ENCODE measurements around the gene NHS.

NHS gene

DNA sequence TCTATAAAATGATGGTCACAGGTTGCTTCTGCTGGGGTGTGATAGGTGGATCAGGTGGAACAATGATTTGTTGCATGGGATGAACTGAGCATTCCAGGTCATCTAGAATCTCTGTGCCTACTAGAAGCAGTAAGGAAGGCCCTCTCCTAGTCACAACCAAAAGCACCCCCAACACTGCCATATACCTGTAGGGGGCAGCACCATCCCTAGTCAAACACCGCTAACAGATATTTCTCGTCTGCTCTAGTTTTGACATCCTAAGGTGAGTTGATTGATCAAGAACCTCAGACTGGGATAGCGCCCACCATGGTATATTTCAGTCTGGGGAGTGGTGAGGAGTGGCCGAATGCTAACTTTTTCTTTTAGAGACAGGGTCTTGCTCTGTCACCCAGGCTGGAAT is 160.2 kb downstream of the NHS start:
- no peaks in the 10 kb centered on the region for H3K4me1 ChIP-seq (ENCODE audit: control insufficient read depth, insufficient read depth, low read length, unreplicated experiment)
- H3K36me3 ChIP-seq (ENCODE audit: insufficient read depth, low read length) = no peaks in the 10 kb centered on the region
- H3K4me3 ChIP-seq (ENCODE audit: low read depth, low read length) = no peak overlapping the region
- H3K79me2 ChIP-seq (ENCODE audit: control insufficient read depth, insufficient read depth, low read length, unreplicated experiment) = no peaks in the 10 kb centered on the region
- H3K27me3 ChIP-seq (ENCODE audit: insufficient read depth, low read length) = no peaks in the 10 kb centered on the region
- no peak overlapping the region for H2AFZ ChIP-seq (ENCODE audit: low read length, unreplicated experiment)
- no peak overlapping the region for H3K27ac ChIP-seq (ENCODE audit: low read depth, low read length)

DNA sequence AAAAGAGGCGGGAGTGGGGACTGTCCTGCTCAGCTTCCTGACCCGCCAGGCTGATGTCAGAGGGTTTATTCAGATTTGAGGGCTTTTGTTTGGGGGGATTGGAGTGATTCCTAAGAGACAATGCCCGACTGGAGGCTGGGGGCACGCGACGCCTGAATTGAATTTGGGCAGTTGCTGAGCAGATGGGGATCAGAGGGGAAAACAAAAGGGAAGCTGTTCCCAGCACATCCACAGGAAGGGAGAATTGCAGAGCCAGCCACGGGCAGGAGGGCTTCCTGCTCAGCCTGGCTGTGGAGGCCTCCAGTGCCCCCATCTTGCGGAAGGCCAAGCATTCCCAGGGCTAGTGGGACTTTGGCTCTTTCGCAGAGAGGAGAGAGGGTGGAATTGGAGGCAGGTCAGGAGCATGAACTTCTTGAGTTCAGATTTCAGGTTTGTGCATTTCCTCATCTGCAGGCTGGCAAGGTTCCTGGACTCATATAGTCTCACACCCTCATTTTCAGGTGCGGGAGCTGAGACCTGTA is 162.8 kb downstream of the NHS start:
- no peaks in the 10 kb centered on the region for H3K27me3 ChIP-seq (ENCODE audit: insufficient read depth, low read length)

GRCh38 chrX:17542123-17542522 is 167.1 kb downstream of the NHS start:
- H3K4me1 ChIP-seq (ENCODE audit: control insufficient read depth, insufficient read depth, low read length, unreplicated experiment) = peaks cover under 1% of the 10 kb centered on the region
- no peak overlapping the region for H2AFZ ChIP-seq (ENCODE audit: low read length, unreplicated experiment)
- no peak overlapping the region for H3K27ac ChIP-seq (ENCODE audit: low read depth, low read length)
- no peaks in the 10 kb centered on the region for H3K27me3 ChIP-seq (ENCODE audit: insufficient read depth, low read length)
- H3K36me3 ChIP-seq (ENCODE audit: insufficient read depth, low read length) = no peaks in the 10 kb centered on the region
- no peak overlapping the region for H3K4me3 ChIP-seq (ENCODE audit: low read depth, low read length)
- H3K79me2 ChIP-seq (ENCODE audit: control insufficient read depth, insufficient read depth, low read length, unreplicated experiment) = no peaks in the 10 kb centered on the region

More for the DNA sequence above, 162.8 kb downstream of the NHS start:
- Histone ChIP-seq H3K4me1 (ENCODE audit: control insufficient read depth, insufficient read depth, low read length, unreplicated experiment) (no peaks in the 10 kb centered on the region), H3K79me2 (ENCODE audit: control insufficient read depth, insufficient read depth, low read length, unreplicated experiment) (no peaks in the 10 kb centered on the region), H3K36me3 (ENCODE audit: insufficient read depth, low read length) (no peaks in the 10 kb centered on the region), H3K4me3 (ENCODE audit: low read depth, low read length) (no peak overlapping the region), H2AFZ (ENCODE audit: low read length, unreplicated experiment) (no peak overlapping the region), H3K27ac (ENCODE audit: low read depth, low read length) (no peak overlapping the region)

DNA sequence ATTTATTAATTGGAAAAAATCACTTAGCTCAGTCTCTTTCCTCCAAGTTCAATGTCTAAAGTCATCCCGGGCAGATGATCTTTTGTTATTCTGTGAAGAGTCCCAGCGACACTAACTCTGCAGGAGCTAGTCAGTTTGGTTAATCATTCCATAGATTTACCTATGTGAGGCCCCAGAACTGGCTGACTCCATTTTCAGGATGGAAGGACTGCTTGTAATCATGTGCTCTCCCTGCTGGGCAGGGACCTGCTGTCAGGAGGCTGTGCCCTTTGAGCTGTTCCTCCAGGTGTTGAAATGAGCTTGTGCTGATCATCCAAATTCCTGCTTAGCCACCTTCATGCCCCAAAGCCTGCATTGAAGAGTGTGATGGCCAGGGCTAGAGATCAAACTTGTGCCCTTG is 169.8 kb downstream of the NHS start:
- H3K27ac ChIP-seq (ENCODE audit: low read depth, low read length) = no peak overlapping the region
- no peak overlapping the region for H3K4me3 ChIP-seq (ENCODE audit: low read depth, low read length)
- peaks cover 14% of the 10 kb centered on the region for H3K4me1 ChIP-seq (ENCODE audit: control insufficient read depth, insufficient read depth, low read length, unreplicated experiment)
- H2AFZ ChIP-seq (ENCODE audit: low read length, unreplicated experiment) = no peak overlapping the region
- H3K27me3 ChIP-seq (ENCODE audit: insufficient read depth, low read length) = no peaks in the 10 kb centered on the region
- H3K79me2 ChIP-seq (ENCODE audit: control insufficient read depth, insufficient read depth, low read length, unreplicated experiment) = no peaks in the 10 kb centered on the region
- no peaks in the 10 kb centered on the region for H3K36me3 ChIP-seq (ENCODE audit: insufficient read depth, low read length)

- Histone ChIP-seq H3K27ac (ENCODE audit: low read depth, low read length) (no peak overlapping the region), H3K79me2 (ENCODE audit: control insufficient read depth, insufficient read depth, low read length, unreplicated experiment) (no peaks in the 10 kb centered on the region), H3K4me1 (ENCODE audit: control insufficient read depth, insufficient read depth, low read length, unreplicated experiment) (peaks cover 14% of the 10 kb centered on the region), H2AFZ (ENCODE audit: low read length, unreplicated experiment) (no peak overlapping the region), H3K36me3 (ENCODE audit: insufficient read depth, low read length) (no peaks in the 10 kb centered on the region), H3K27me3 (ENCODE audit: insufficient read depth, low read length) (no peaks in the 10 kb centered on the region), H3K4me3 (ENCODE audit: low read depth, low read length) (no peak overlapping the region)
Measured at GRCh38 chrX:17546356-17546755, 171.4 kb downstream of the NHS start.

GRCh38 chrX:17547658-17548057 is 172.7 kb downstream of the NHS start:
- H3K4me1 ChIP-seq (ENCODE audit: control insufficient read depth, insufficient read depth, low read length, unreplicated experiment) = peaks cover 23% of the 10 kb centered on the region
- H2AFZ ChIP-seq (ENCODE audit: low read length, unreplicated experiment) = no peak overlapping the region
- no peak overlapping the region for H3K27ac ChIP-seq (ENCODE audit: low read depth, low read length)
- no peaks in the 10 kb centered on the region for H3K27me3 ChIP-seq (ENCODE audit: insufficient read depth, low read length)
- H3K36me3 ChIP-seq (ENCODE audit: insufficient read depth, low read length) = no peaks in the 10 kb centered on the region
- H3K4me3 ChIP-seq (ENCODE audit: low read depth, low read length) = no peak overlapping the region
- no peaks in the 10 kb centered on the region for H3K79me2 ChIP-seq (ENCODE audit: control insufficient read depth, insufficient read depth, low read length, unreplicated experiment)

- H3K27me3 ChIP-seq (ENCODE audit: insufficient read depth, low read length) = no peaks in the 10 kb centered on the region
- no peak overlapping the region for H3K27ac ChIP-seq (ENCODE audit: low read depth, low read length)
- no peaks in the 10 kb centered on the region for H3K79me2 ChIP-seq (ENCODE audit: control insufficient read depth, insufficient read depth, low read length, unreplicated experiment)
- no peaks in the 10 kb centered on the region for H3K36me3 ChIP-seq (ENCODE audit: insufficient read depth, low read length)
- peaks cover 38% of the 10 kb centered on the region for H3K4me1 ChIP-seq (ENCODE audit: control insufficient read depth, insufficient read depth, low read length, unreplicated experiment)
- no peak overlapping the region for H2AFZ ChIP-seq (ENCODE audit: low read length, unreplicated experiment)
- H3K4me3 ChIP-seq (ENCODE audit: low read depth, low read length) = no peak overlapping the region
Measured at GRCh38 chrX:17549107-17549651, 174.2 kb downstream of the NHS start.

DNA sequence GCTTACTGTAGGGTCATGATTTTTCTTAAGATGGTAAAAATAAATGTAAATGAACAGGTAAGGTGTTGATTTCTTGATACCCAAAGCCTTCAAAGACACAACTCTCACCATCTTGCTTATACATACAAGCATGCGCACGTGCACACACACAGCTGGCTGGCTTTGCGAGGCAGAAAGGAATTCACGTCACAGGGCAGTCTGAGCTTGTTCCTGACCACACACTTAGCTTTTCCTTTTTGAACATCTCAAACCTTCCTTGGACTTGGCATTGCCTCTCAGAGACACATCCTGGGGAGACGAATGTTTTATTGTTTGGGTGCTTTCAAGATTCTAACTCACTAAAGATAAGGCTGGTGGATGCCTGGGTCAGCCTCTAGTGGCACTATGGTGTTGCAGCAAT is 175.0 kb downstream of the NHS start:
- H3K79me2 ChIP-seq (ENCODE audit: control insufficient read depth, insufficient read depth, low read length, unreplicated experiment) = no peaks in the 10 kb centered on the region
- peaks cover 44% of the 10 kb centered on the region for H3K4me1 ChIP-seq (ENCODE audit: control insufficient read depth, insufficient read depth, low read length, unreplicated experiment)
- H3K27ac ChIP-seq (ENCODE audit: low read depth, low read length) = no peak overlapping the region
- H2AFZ ChIP-seq (ENCODE audit: low read length, unreplicated experiment) = no peak overlapping the region
- no peaks in the 10 kb centered on the region for H3K27me3 ChIP-seq (ENCODE audit: insufficient read depth, low read length)
- no peaks in the 10 kb centered on the region for H3K36me3 ChIP-seq (ENCODE audit: insufficient read depth, low read length)
- H3K4me3 ChIP-seq (ENCODE audit: low read depth, low read length) = no peak overlapping the region

- H3K27ac ChIP-seq (ENCODE audit: low read depth, low read length) = peak overlapping the region; percentile 93; the same call in 1 of the 2 replicates
- no peaks in the 10 kb centered on the region for H3K79me2 ChIP-seq (ENCODE audit: control insufficient read depth, insufficient read depth, low read length, unreplicated experiment)
- no peaks in the 10 kb centered on the region for H3K36me3 ChIP-seq (ENCODE audit: insufficient read depth, low read length)
- peak overlapping the region; percentile 29; the same call in 1 of the 2 replicates for H3K4me3 ChIP-seq (ENCODE audit: low read depth, low read length)
- no peaks in the 10 kb centered on the region for H3K27me3 ChIP-seq (ENCODE audit: insufficient read depth, low read length)
- peaks cover 59% of the 10 kb centered on the region for H3K4me1 ChIP-seq (ENCODE audit: control insufficient read depth, insufficient read depth, low read length, unreplicated experiment)
- peak overlapping the region; percentile 50 for H2AFZ ChIP-seq (ENCODE audit: low read length, unreplicated experiment)
Measured at GRCh38 chrX:17552044-17552650, 177.1 kb downstream of the NHS start.

- Histone ChIP-seq H3K27me3 (ENCODE audit: insufficient read depth, low read length) (no peaks in the 10 kb centered on the region), H3K36me3 (ENCODE audit: insufficient read depth, low read length) (no peaks in the 10 kb centered on the region), H3K4me1 (ENCODE audit: control insufficient read depth, insufficient read depth, low read length, unreplicated experiment) (peaks cover 46% of the 10 kb centered on the region), H3K79me2 (ENCODE audit: control insufficient read depth, insufficient read depth, low read length, unreplicated experiment) (no peaks in the 10 kb centered on the region), H3K27ac (ENCODE audit: low read depth, low read length) (peak overlapping the region; percentile 93), H3K4me3 (ENCODE audit: low read depth, low read length) (no peak overlapping the region), H2AFZ (ENCODE audit: low read length, unreplicated experiment) (peak overlapping the region; percentile 75)
Measured at GRCh38 chrX:17553469-17553868, 178.5 kb downstream of the NHS start.

DNA sequence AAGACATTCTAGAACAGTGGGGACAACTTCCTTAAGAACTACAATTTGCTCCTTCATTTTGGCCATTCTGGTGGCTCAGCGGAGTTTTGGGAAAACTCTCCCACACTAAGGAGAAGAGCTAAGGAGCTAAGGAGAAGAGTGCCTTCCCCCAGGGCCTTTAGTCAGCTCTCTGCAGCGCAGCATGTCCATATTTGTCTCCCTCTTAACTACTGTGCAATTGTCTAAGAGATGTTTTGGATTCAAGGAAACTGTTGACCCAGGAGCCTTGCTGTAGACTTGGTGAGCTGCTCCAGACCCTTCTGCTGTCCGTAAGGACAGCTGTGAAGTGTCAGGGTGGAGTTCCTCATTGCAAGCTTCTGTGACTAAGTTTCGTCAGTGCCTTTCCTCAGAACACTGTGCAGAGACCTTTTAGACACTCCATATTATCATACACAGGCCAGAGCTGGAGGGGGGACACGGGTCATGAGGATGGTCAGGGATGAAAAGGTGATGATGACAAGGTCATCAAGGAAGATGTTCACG is 179.0 kb downstream of the NHS start:
- H3K4me3 ChIP-seq (ENCODE audit: low read depth, low read length) = no peak overlapping the region
- no peaks in the 10 kb centered on the region for H3K27me3 ChIP-seq (ENCODE audit: insufficient read depth, low read length)
- H3K79me2 ChIP-seq (ENCODE audit: control insufficient read depth, insufficient read depth, low read length, unreplicated experiment) = no peaks in the 10 kb centered on the region
- peak overlapping the region; percentile 93 for H3K27ac ChIP-seq (ENCODE audit: low read depth, low read length)
- peaks cover 46% of the 10 kb centered on the region for H3K4me1 ChIP-seq (ENCODE audit: control insufficient read depth, insufficient read depth, low read length, unreplicated experiment)
- H2AFZ ChIP-seq (ENCODE audit: low read length, unreplicated experiment) = peak overlapping the region; percentile 75
- H3K36me3 ChIP-seq (ENCODE audit: insufficient read depth, low read length) = no peaks in the 10 kb centered on the region
